ENCODE data around the gene EIF3J.

DNA sequence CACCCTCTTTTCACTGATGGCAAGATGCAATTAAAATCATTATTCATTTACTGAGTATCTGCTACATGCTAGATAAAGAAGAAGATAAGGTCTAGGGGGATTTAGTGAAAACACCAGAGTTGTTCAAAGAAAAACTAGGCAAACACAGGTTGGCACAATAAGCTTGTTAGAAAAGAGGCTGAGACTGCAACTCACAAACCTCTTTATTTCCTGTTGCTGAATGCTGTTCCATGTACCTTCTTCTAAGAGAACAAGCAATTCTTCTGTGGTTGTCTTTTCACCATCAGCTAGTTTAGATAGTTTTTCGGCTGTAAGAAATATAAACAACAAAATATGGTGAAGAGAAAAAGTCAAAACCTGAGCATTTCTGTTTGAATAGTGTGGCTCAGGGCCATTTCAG lies 61.1 kb downstream of the EIF3J start:
- no peak for TF ChIP-seq YY1 (IDR thresholded peaks at IDR 0.05; ENCODE audit: insufficient read depth, insufficient read length)
- TF ChIP-seq SUZ12 (IDR thresholded peaks at IDR 0.05; ENCODE audit: extremely low read depth, insufficient read depth, insufficient read length): no peak
- TF ChIP-seq ZNF274 (IDR thresholded peaks at IDR 0.05; ENCODE audit: low read depth, low read length): no peak

Measured in NT2/D1 (cell line).